ENCODE results near the gene PLSCR3. TPM values are rescaled to one million over a fixed set of nuclear protein-coding genes. Genes with fewer than 3 reads are reported as not detected.

Gene PLSCR3
- total RNA-seq, 1 experiment from 2014 or later = 42.7 TPM

GRCh38 chr17:7382901-7383300, 11.4 kb downstream of the PLSCR3 start (continued):
- TF ChIP-seq, protein P1, sequence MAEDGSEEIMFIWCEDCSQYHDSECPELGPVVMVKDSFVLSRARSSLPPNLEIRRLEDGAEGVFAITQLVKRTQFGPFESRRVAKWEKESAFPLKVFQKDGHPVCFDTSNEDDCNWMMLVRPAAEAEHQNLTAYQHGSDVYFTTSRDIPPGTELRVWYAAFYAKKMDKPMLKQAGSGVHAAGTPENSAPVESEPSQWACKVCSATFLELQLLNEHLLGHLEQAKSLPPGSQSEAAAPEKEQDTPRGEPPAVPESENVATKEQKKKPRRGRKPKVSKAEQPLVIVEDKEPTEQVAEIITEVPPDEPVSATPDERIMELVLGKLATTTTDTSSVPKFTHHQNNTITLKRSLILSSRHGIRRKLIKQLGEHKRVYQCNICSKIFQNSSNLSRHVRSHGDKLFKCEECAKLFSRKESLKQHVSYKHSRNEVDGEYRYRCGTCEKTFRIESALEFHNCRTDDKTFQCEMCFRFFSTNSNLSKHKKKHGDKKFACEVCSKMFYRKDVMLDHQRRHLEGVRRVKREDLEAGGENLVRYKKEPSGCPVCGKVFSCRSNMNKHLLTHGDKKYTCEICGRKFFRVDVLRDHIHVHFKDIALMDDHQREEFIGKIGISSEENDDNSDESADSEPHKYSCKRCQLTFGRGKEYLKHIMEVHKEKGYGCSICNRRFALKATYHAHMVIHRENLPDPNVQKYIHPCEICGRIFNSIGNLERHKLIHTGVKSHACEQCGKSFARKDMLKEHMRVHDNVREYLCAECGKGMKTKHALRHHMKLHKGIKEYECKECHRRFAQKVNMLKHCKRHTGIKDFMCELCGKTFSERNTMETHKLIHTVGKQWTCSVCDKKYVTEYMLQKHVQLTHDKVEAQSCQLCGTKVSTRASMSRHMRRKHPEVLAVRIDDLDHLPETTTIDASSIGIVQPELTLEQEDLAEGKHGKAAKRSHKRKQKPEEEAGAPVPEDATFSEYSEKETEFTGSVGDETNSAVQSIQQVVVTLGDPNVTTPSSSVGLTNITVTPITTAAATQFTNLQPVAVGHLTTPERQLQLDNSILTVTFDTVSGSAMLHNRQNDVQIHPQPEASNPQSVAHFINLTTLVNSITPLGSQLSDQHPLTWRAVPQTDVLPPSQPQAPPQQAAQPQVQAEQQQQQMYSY (CRISPR knock-in tag; IDR thresholded peaks at IDR 0.05) = no peak
- TF ChIP-seq SMAD4 (CRISPR knock-in tag; IDR thresholded peaks at IDR 0.05) = no peak
- TF ChIP-seq ZMAT4 (CRISPR knock-in tag; IDR thresholded peaks at IDR 0.05) = no peak
- TF ChIP-seq SP1 (CRISPR knock-in tag; conservative IDR thresholded peaks at IDR 0.05) = no peak
- no peak for TF ChIP-seq ZNF317 (CRISPR knock-in tag; IDR thresholded peaks at IDR 0.05; ENCODE audit: borderline replicate concordance, low read depth)
- TF ChIP-seq SOX15 (CRISPR knock-in tag; IDR thresholded peaks at IDR 0.05) = no peak
- no peak for TF ChIP-seq JUN (CRISPR knock-in tag; IDR thresholded peaks at IDR 0.05)

- DNase-seq (ENCODE audit: low spot score) = peak; percentile 54
- H3K36me3 Mint-ChIP-seq = no peaks in the 10 kb centered on the region; the same call in none of the 2 replicates
- no peak within 1 kb of the TSS for H3K27ac Mint-ChIP-seq
- H3K4me1 Mint-ChIP-seq = peaks cover 26% of the 10 kb centered on the region
- 0 out of 2 replicates have a peak, but pooled peaks have one; percentile 40 for TF ChIP-seq ETV6 (CRISPR knock-in tag; IDR thresholded peaks at IDR 0.05)
- 0 out of 2 replicates have a peak, but pooled peaks have one; percentile 22 for TF ChIP-seq ZNF423 (CRISPR knock-in tag; IDR thresholded peaks at IDR 0.05)
- TF ChIP-seq MAX (CRISPR knock-in tag; IDR thresholded peaks at IDR 0.05) = no peak
- TF ChIP-seq FOXK1 (CRISPR knock-in tag; IDR thresholded peaks at IDR 0.05) = peak; percentile 38; the same call in 1 of the 2 replicates
- peak; percentile 39; the same call in 1 of the 2 replicates for TF ChIP-seq TEAD4 (CRISPR knock-in tag; IDR thresholded peaks at IDR 0.05)
- TF ChIP-seq SP1 (CRISPR knock-in tag; conservative IDR thresholded peaks at IDR 0.05) = peak; percentile 47; the same call in 1 of the 2 replicates
- TF ChIP-seq EMX1 (CRISPR knock-in tag; IDR thresholded peaks at IDR 0.05) = no peak
- TF ChIP-seq ZNF317 (CRISPR knock-in tag; IDR thresholded peaks at IDR 0.05; ENCODE audit: borderline replicate concordance, low read depth) = no peak
- TF ChIP-seq, protein P2, sequence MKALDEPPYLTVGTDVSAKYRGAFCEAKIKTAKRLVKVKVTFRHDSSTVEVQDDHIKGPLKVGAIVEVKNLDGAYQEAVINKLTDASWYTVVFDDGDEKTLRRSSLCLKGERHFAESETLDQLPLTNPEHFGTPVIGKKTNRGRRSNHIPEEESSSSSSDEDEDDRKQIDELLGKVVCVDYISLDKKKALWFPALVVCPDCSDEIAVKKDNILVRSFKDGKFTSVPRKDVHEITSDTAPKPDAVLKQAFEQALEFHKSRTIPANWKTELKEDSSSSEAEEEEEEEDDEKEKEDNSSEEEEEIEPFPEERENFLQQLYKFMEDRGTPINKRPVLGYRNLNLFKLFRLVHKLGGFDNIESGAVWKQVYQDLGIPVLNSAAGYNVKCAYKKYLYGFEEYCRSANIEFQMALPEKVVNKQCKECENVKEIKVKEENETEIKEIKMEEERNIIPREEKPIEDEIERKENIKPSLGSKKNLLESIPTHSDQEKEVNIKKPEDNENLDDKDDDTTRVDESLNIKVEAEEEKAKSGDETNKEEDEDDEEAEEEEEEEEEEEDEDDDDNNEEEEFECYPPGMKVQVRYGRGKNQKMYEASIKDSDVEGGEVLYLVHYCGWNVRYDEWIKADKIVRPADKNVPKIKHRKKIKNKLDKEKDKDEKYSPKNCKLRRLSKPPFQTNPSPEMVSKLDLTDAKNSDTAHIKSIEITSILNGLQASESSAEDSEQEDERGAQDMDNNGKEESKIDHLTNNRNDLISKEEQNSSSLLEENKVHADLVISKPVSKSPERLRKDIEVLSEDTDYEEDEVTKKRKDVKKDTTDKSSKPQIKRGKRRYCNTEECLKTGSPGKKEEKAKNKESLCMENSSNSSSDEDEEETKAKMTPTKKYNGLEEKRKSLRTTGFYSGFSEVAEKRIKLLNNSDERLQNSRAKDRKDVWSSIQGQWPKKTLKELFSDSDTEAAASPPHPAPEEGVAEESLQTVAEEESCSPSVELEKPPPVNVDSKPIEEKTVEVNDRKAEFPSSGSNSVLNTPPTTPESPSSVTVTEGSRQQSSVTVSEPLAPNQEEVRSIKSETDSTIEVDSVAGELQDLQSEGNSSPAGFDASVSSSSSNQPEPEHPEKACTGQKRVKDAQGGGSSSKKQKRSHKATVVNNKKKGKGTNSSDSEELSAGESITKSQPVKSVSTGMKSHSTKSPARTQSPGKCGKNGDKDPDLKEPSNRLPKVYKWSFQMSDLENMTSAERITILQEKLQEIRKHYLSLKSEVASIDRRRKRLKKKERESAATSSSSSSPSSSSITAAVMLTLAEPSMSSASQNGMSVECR (CRISPR knock-in tag; IDR thresholded peaks at IDR 0.05; ENCODE audit: borderline replicate concordance) = 0 out of 2 replicates have a peak, but pooled peaks have one; percentile 59
- TF ChIP-seq, protein P3, sequence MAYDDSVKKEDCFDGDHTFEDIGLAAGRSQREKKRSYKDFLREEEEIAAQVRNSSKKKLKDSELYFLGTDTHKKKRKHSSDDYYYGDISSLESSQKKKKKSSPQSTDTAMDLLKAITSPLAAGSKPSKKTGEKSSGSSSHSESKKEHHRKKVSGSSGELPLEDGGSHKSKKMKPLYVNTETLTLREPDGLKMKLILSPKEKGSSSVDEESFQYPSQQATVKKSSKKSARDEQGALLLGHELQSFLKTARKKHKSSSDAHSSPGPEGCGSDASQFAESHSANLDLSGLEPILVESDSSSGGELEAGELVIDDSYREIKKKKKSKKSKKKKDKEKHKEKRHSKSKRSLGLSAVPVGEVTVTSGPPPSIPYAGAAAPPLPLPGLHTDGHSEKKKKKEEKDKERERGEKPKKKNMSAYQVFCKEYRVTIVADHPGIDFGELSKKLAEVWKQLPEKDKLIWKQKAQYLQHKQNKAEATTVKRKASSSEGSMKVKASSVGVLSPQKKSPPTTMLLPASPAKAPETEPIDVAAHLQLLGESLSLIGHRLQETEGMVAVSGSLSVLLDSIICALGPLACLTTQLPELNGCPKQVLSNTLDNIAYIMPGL (CRISPR knock-in tag; IDR thresholded peaks at IDR 0.05) = peak; percentile 52; the same call in 1 of the 2 replicates
- TF ChIP-seq USF1 (CRISPR knock-in tag; IDR thresholded peaks at IDR 0.05) = peak; percentile 16; the same call in 1 of the 2 replicates
- TF ChIP-seq ZNF138 (CRISPR knock-in tag; conservative IDR thresholded peaks at IDR 0.05) = no peak
- H3K27me3 Mint-ChIP-seq (ENCODE audit: low read depth) = peaks cover 49% of the 10 kb centered on the region
- peak; percentile 23 for ATAC-seq
- H3K9me3 Mint-ChIP-seq = peaks cover 8% of the 10 kb centered on the region
- ChIA-PET CTCF (interaction anchor here (0.7 to 2.6 kb wide), 17 partner anchors 10 to 335 kb away, joined by 3 to 20 read pairs (median 3); partner anchors contain the start of genes PLSCR3, SLC2A4, SPEM1 and TMEM102), POLR2A (interaction anchor here (0.6 to 1.0 kb wide), 2 partner anchors 13 to 51 kb away, joined by 3 to 4 read pairs; no protein-coding TSS in a partner anchor)
- peak within 1 kb of the TSS; percentile 76 for H3K4me3 Mint-ChIP-seq
Measured at GRCh38 chr17:7380855-7381683, 13.3 kb downstream of the PLSCR3 start, which contains the start of gene TNK1. TNK1 (plus strand) TSS chr17:7381089; CDS start chr17:7382927, 1,838 bp downstream.

All from WTC11 (cell line).